Lower leg skin (tissue), 4 donors: ENCODE measurements around the gene ETDC. TPM values are rescaled to one million over a fixed set of nuclear protein-coding genes. Genes with fewer than 3 reads are reported as not detected.

Source experiments
- DNase-seq, 2 donors: peaks; one replicate each; pipeline ENCODE4 v3.0.0-alpha.2; 2019; ENCODE audit warnings: low spot score in 2 of 2
- H3K4me3 ChIP-seq: fragments of 200-600 bp; sonication (generic); 2 replicates; pipeline ENCODE4 v1.5.1; 2017; ENCODE audit warnings: mild to moderate bottlenecking, low read depth; ENCODE audit not compliant: poor library complexity, severe bottlenecking
- CTCF ChIP-seq, 3 donors: fragments of 450-650 bp; IDR thresholded peaks; one replicate each; pipeline ENCODE4 v1.5.1; 2016; ENCODE audit warnings: antibody characterized with exemption in 3 of 3, mild to moderate bottlenecking in 3 of 3, moderate library complexity in 2 of 3
- POLR2A ChIP-seq, 2 donors: fragments of 450-650 bp; IDR thresholded peaks; one replicate each; pipeline ENCODE4 v1.6.1; 2016 to 2017; ENCODE audit warnings: antibody characterized with exemption in 2 of 2, mild to moderate bottlenecking in 1 of 2, moderate library complexity in 1 of 2
- WGBS, 2 donors: methylation state at CpG; one replicate each; pipeline ENCODE4 v1.1.5; 2018; 5-methylcytosine and 5-hydroxymethylcytosine counted together
- intact Hi-C: fragments of 100-400 bp; cut with DNase I; formaldehyde crosslinking; loops from one replicate; pipeline ENCODE4 v1.15.0; 2023; ENCODE audit warnings: low total_unique reads
- total RNA-seq, 4 donors: library from RNA; depleted of rRNA; stranded (reverse); fragments of >200 nt; gene quantifications; one replicate each; pipeline ENCODE4 v1.1.0, GENCODE V29; 2016

Gene ETDC
- total RNA-seq, 4 donors from 2014 or later, result not detected

- intact Hi-C loops, result no loop called here
- H3K4me3 ChIP-seq, result no peak overlapping the region
- no peak for DNase-seq
- WGBS, 2 donors, result 33 to 57% methylated on average over 1 of the region's 1 CpG
- TF ChIP-seq POLR2A (IDR thresholded peaks at IDR 0.05) (no peak), CTCF (IDR thresholded peaks at IDR 0.05) (no peak)
Measured at GRCh38 chrX:135330706-135331105, 21.4 kb downstream of the ETDC start.

- 64 to 89% methylated on average over 2 of the region's 2 CpGs for WGBS, 2 donors
- intact Hi-C loops, result no loop called here
- no peak overlapping the region for H3K4me3 ChIP-seq
- no peak for DNase-seq
- no peak for TF ChIP-seq POLR2A (IDR thresholded peaks at IDR 0.05)
- TF ChIP-seq CTCF (IDR thresholded peaks at IDR 0.05), result no peak
Measured at GRCh38 chrX:135331525-135331924, 22.2 kb downstream of the ETDC start.

- 58 to 73% methylated on average over 2 of the region's 2 CpGs for WGBS, 2 donors
- TF ChIP-seq POLR2A (IDR thresholded peaks at IDR 0.05), result no peak
- TF ChIP-seq CTCF (IDR thresholded peaks at IDR 0.05), result no peak
- no peak overlapping the region for H3K4me3 ChIP-seq
- intact Hi-C loops, result no loop called here
- DNase-seq, result no peak
Measured at GRCh38 chrX:135340831-135341230, 31.6 kb downstream of the ETDC start.

- intact Hi-C loops, result no loop called here
- no peak for TF ChIP-seq CTCF (IDR thresholded peaks at IDR 0.05)
- DNase-seq, result peak; percentile 19 to 86
- WGBS, 2 donors, result 2 to 45% methylated on average over 9 to 18 of the region's 18 CpGs
- H3K4me3 ChIP-seq, result peak overlapping the region; percentile 38
Measured at GRCh38 chrX:135345107-135345589, 35.9 kb downstream of the ETDC start.

GRCh38 chrX:135346975-135347374, 37.7 kb downstream of the ETDC start:
- 71 to 95% methylated on average over 6 of the region's 6 CpGs for WGBS, 2 donors
- no peak overlapping the region for H3K4me3 ChIP-seq
- DNase-seq, result no peak
- TF ChIP-seq POLR2A (IDR thresholded peaks at IDR 0.05) (no peak), CTCF (IDR thresholded peaks at IDR 0.05) (no peak)
- intact Hi-C loops, result no loop called here

- H3K4me3 ChIP-seq, result no peak overlapping the region
- intact Hi-C loops, result no loop called here
- no peak for DNase-seq
- TF ChIP-seq POLR2A (IDR thresholded peaks at IDR 0.05) (no peak), CTCF (IDR thresholded peaks at IDR 0.05) (no peak)
Measured at GRCh38 chrX:135347381-135348016, 38.2 kb downstream of the ETDC start.
